Fibroblast of lung (primary cell): ENCODE results near the gene GNAS. TPM values are rescaled to one million over a fixed set of nuclear protein-coding genes. Genes with fewer than 3 reads are reported as not detected.

Experiments used
- DNase-seq, 2 donors: peaks; one replicate each; pipeline versions ENCODE4 v3.0.0 to v3.0.0-alpha.2; 2010; ENCODE audit warnings: low read depth in 2 of 2
- H2AFZ ChIP-seq: 2 replicates; pipeline ENCODE4 v1.5.1; 2012; ENCODE audit warnings: low read length, control low read depth, inconsistent platforms
- H3K27ac ChIP-seq: 2 replicates; pipeline ENCODE4 v1.5.1; 2011; ENCODE audit warnings: low read length, control low read depth; ENCODE audit not compliant: insufficient read depth
- H3K27me3 ChIP-seq: 2 replicates; pipeline ENCODE4 v1.5.1; 2011; ENCODE audit warnings: mild to moderate bottlenecking, low read length; ENCODE audit not compliant: control insufficient read depth, insufficient read depth
- H3K36me3 ChIP-seq: 2 replicates; pipeline ENCODE4 v1.5.1; 2011; ENCODE audit warnings: low read length; ENCODE audit not compliant: control insufficient read depth, insufficient read depth
- H3K4me1 ChIP-seq: 2 replicates; pipeline ENCODE4 v1.5.1; 2011; ENCODE audit warnings: low read length; ENCODE audit not compliant: control insufficient read depth, insufficient read depth; ENCODE audit errors: extremely low read depth
- H3K4me2 ChIP-seq: 2 replicates; pipeline ENCODE4 v1.5.1; 2011; ENCODE audit warnings: low read length, control low read depth; ENCODE audit not compliant: insufficient read depth; ENCODE audit errors: extremely low read depth
- H3K4me3 ChIP-seq, 4 experiments: fragments of 200-600 bp in 1 of 4; sonication (generic) in 1 of 4; replicated peaks in 1 of 4; 2 replicates each; pipeline ENCODE4 v1.5.1; 2011 to 2016; ENCODE audit warnings: low read length in 4 of 4, low read depth in 3 of 4, mild to moderate bottlenecking in 3 of 4, control low read depth in 2 of 4, inconsistent platforms in 1 of 4, mixed read lengths in 1 of 4; ENCODE audit not compliant: insufficient read depth in 1 of 4; ENCODE audit errors: control extremely low read depth in 1 of 4
- H3K79me2 ChIP-seq: 2 replicates; pipeline ENCODE4 v1.5.1; 2012; ENCODE audit warnings: mild to moderate bottlenecking, low read length, inconsistent platforms; ENCODE audit not compliant: control insufficient read depth, insufficient read depth
- H3K9ac ChIP-seq: 2 replicates; pipeline ENCODE4 v1.5.1; 2011; ENCODE audit warnings: mild to moderate bottlenecking, low read length, control low read depth; ENCODE audit not compliant: insufficient read depth
- H3K9me3 ChIP-seq: 2 replicates; pipeline ENCODE4 v1.5.1; 2012; ENCODE audit warnings: low read depth, low read length; ENCODE audit not compliant: control insufficient read depth, insufficient read depth
- H4K20me1 ChIP-seq: 2 replicates; pipeline ENCODE4 v1.5.1; 2011; ENCODE audit warnings: low read length; ENCODE audit not compliant: control insufficient read depth, insufficient read depth; ENCODE audit errors: extremely low read depth
- EZH2 ChIP-seq: IDR thresholded peaks from 2 replicates; pipeline ENCODE4 v1.5.1; 2012; ENCODE audit warnings: low read length, control low read depth, mild to moderate bottlenecking; ENCODE audit errors: missing control alignments
- polyA plus RNA-seq, 2 donors: library from polyadenylated mRNA; depleted of rRNA in 1 of 2; stranded (reverse) in 1 of 2; unstranded in 1 of 2; fragments of >200 nt; gene quantifications; 2 replicates each; pipeline ENCODE4 v1.2.1, GENCODE V29; 2011 to 2012; ENCODE audit warnings: missing spikeins in 1 of 2
- total RNA-seq: library from RNA; depleted of rRNA; stranded (reverse); fragments of >200 nt; gene quantifications from 2 replicates; pipeline ENCODE4 v1.2.1, GENCODE V29; 2014
- TF ChIP-seq, protein P1 (sequence below), 2 donors: IDR thresholded peaks in 1 of 2; conservative IDR thresholded peaks in 1 of 2; 1 replicate in 1 of 2; 2 replicates in 1 of 2; pipeline ENCODE4 v1.5.1; 2011 to 2012; ENCODE audit warnings: low read length in 2 of 2, control low read depth in 1 of 2, inconsistent platforms in 1 of 2, low read depth in 1 of 2, mild to moderate bottlenecking in 1 of 2

Gene GNAS
- total and polyA plus RNA-seq, 2 donors (not counting 1 experiment from before 2014, with no cell fraction given), result 421 to 1,357 TPM

- Histone ChIP-seq H3K4me2 (no peak overlapping the region), H3K9ac (no peak overlapping the region), H4K20me1 (no peaks in the 10 kb centered on the region), H3K27ac (no peak overlapping the region), H3K79me2 (no peaks in the 10 kb centered on the region), H3K27me3 (no peaks in the 10 kb centered on the region), H2AFZ (no peak overlapping the region), H3K9me3 (no peaks in the 10 kb centered on the region), H3K36me3 (no peaks in the 10 kb centered on the region), H3K4me3 (no peak overlapping the region), H3K4me1 (no peaks in the 10 kb centered on the region)
- no peak for DNase-seq
- TF ChIP-seq EZH2, result no peak
- TF ChIP-seq, protein P1, sequence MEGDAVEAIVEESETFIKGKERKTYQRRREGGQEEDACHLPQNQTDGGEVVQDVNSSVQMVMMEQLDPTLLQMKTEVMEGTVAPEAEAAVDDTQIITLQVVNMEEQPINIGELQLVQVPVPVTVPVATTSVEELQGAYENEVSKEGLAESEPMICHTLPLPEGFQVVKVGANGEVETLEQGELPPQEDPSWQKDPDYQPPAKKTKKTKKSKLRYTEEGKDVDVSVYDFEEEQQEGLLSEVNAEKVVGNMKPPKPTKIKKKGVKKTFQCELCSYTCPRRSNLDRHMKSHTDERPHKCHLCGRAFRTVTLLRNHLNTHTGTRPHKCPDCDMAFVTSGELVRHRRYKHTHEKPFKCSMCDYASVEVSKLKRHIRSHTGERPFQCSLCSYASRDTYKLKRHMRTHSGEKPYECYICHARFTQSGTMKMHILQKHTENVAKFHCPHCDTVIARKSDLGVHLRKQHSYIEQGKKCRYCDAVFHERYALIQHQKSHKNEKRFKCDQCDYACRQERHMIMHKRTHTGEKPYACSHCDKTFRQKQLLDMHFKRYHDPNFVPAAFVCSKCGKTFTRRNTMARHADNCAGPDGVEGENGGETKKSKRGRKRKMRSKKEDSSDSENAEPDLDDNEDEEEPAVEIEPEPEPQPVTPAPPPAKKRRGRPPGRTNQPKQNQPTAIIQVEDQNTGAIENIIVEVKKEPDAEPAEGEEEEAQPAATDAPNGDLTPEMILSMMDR (conservative IDR thresholded peaks at IDR 0.05 in 1 of 2, IDR thresholded peaks at IDR 0.05 in 1 of 2; ENCODE audit: low read depth in 1 of 2, low read length in 2 of 2), result no peak
These were observed 36.5 kb upstream of the GNAS start for GRCh38 chr20:58816051-58816450.

DNA sequence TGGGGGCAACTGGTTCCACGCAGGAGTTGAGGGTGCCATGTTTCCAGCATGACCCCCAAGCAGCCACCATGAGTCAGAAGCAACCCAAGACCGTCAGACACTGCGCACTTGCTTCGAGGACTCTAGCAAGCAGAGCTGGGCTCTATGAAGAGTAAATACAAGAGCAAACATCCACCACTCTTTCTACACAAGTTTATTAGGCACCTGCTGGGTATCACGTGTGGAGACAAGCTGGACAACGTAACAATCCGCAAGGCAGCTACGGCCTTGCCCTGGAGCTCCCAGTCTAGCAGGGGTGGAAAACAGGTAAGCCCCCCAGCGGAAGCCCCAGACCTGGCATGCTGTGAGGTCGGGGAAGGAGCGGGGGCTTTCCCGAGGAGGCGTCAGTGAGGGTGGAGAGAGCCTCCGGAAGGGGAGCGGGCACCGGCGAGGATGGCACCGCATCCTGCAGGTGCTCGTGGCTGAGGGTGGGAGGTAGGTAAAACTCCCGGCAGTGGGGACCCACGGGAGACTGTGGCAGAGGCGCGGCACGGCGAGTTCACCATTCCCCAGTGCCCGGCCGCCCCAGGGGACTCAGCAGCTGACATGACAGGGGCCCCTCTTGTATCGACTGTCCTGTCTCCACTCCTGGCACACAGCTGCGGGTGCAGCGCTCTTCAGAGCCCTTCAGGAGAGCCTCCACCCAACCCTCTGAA, 35.4 kb upstream of the GNAS start:
- TF ChIP-seq EZH2, result no peak
- TF ChIP-seq, protein P1 (conservative IDR thresholded peaks at IDR 0.05 in 1 of 2, IDR thresholded peaks at IDR 0.05 in 1 of 2; ENCODE audit: low read depth in 1 of 2, low read length in 2 of 2), result no peak

GRCh38 chr20:58817748-58818147, 34.8 kb upstream of the GNAS start:
- H3K27ac ChIP-seq, result no peak overlapping the region
- no peak overlapping the region for H3K4me2 ChIP-seq
- H3K27me3 ChIP-seq, result no peaks in the 10 kb centered on the region
- TF ChIP-seq, protein P1 (conservative IDR thresholded peaks at IDR 0.05 in 1 of 2, IDR thresholded peaks at IDR 0.05 in 1 of 2; ENCODE audit: low read depth in 1 of 2, low read length in 2 of 2), result no peak
- TF ChIP-seq EZH2, result no peak
- no peaks in the 10 kb centered on the region for H4K20me1 ChIP-seq
- no peaks in the 10 kb centered on the region for H3K4me1 ChIP-seq
- no peak overlapping the region for H2AFZ ChIP-seq
- H3K4me3 ChIP-seq, result no peak overlapping the region
- DNase-seq, result no peak
- H3K9me3 ChIP-seq, result no peaks in the 10 kb centered on the region
- H3K9ac ChIP-seq, result no peak overlapping the region
- H3K79me2 ChIP-seq, result no peaks in the 10 kb centered on the region
- no peaks in the 10 kb centered on the region for H3K36me3 ChIP-seq

More for the DNA sequence above, 35.4 kb upstream of the GNAS start:
- H3K36me3 ChIP-seq, result no peaks in the 10 kb centered on the region
- no peaks in the 10 kb centered on the region for H3K4me1 ChIP-seq
- H3K27ac ChIP-seq, result no peak overlapping the region
- H3K27me3 ChIP-seq, result no peaks in the 10 kb centered on the region
- no peaks in the 10 kb centered on the region for H3K9me3 ChIP-seq
- no peak for DNase-seq
- no peak overlapping the region for H3K4me3 ChIP-seq
- H3K9ac ChIP-seq, result no peak overlapping the region
- H4K20me1 ChIP-seq, result no peaks in the 10 kb centered on the region
- no peaks in the 10 kb centered on the region for H3K79me2 ChIP-seq
- H2AFZ ChIP-seq, result no peak overlapping the region
- no peak overlapping the region for H3K4me2 ChIP-seq
